Head of caudate nucleus (tissue), 42 donors: ENCODE measurements around the gene USP13.
A peak's percentile ranks its signal among the peaks of the same experiment; 100 is the strongest.
"Not testable (repeated sequence)": the region's sequence is repeated elsewhere in the genome, so short reads cannot be mapped to it uniquely, and the experiment has no call there.

Experiments used
- DNase-seq, 42 donors: peaks; one replicate each; pipeline versions ENCODE4 v3.0.0 to v3.0.0-alpha.2; 2020 to 2021; ENCODE audit warnings: mixed read lengths in 7 of 42
- intact Hi-C: fragments of 100-400 bp; cut with DNase I; formaldehyde crosslinking; loops from one replicate; pipeline ENCODE4 v1.15.0; 2022

Gene USP13, protein sequence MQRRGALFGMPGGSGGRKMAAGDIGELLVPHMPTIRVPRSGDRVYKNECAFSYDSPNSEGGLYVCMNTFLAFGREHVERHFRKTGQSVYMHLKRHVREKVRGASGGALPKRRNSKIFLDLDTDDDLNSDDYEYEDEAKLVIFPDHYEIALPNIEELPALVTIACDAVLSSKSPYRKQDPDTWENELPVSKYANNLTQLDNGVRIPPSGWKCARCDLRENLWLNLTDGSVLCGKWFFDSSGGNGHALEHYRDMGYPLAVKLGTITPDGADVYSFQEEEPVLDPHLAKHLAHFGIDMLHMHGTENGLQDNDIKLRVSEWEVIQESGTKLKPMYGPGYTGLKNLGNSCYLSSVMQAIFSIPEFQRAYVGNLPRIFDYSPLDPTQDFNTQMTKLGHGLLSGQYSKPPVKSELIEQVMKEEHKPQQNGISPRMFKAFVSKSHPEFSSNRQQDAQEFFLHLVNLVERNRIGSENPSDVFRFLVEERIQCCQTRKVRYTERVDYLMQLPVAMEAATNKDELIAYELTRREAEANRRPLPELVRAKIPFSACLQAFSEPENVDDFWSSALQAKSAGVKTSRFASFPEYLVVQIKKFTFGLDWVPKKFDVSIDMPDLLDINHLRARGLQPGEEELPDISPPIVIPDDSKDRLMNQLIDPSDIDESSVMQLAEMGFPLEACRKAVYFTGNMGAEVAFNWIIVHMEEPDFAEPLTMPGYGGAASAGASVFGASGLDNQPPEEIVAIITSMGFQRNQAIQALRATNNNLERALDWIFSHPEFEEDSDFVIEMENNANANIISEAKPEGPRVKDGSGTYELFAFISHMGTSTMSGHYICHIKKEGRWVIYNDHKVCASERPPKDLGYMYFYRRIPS

DNA sequence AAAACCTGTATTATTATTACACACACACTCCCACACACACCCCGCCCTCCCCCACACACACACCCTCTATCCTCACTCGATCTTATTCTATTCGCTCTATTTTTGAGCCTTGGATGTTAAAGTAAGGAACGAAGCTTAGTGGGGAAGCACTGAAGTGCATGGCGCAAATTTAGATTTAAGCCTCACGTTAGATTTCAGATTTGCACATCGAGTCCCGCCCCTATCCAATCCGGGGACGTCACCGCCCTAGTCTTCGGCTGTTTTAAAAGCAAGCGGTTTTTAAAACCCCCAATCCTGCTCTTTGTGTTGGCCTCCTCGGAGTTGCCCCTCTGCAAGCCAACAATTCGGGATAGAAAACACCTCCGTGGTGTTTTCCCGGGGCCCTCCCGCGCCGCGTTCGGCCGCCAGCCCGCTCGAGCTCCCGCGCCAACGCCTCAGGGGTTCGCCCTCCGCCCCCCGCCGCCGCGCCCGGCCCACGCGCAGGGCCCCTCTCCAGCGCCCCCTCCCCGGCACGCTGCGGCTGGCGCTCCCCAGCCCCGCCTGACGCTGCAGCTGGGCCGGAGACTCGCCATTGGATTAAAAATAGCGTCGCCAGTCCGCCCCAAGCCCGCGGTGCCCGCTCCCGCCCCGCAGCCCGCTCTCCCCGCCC lies at the start of gene USP13:
TSS of gene USP13 (plus strand) at position 594 of the 649 bp plus-strand sequence. CDS start 186 bp downstream, outside the sequence.
- peak; percentile 30 to 91 (median 82) for DNase-seq
- intact Hi-C loops = no loop called here

DNA sequence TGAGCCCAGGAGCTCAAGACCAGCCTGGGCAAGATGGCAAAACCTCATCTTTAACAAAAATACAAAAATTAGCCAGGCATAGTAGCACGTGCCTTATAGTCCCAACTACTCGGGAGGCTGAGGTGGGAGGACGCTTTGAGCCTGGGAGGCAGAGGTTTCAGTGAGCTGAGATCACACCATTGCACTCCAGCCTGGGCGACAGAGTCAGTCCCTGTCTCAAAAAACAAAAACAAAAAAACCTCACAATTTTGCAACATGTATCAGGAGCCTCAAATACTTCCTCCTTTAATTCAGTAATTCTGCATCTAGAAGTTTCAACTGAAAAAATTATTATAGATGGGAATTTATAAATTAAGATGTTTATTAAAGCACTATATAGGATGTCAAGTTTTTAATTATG lies 49.5 kb upstream of the USP13 start:
- intact Hi-C loops = no loop called here
- DNase-seq = no peak

DNA sequence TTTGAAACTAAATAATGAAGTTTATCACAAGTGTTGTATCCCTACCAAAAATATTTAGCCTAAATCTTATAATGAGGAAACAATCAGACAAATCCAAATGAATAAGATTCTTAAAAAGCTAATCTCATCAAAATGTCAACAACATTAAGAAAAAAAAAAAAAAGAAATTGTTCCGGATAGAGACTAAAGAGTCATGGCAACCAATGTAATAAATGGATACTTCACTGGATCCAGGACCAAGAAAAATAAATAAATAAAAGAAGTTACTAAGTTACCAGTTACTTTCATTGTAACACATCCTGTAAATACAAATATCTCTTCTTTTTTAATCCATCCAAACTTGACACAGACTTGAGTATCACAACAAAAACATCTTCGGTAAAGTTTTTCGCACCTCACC lies 49.0 kb upstream of the USP13 start:
- no peak for DNase-seq
- intact Hi-C loops = loop anchor here (2.0 kb wide), 2 partner anchors 41 to 47 kb away; partner anchors contain the start of gene ACTL6A

DNA sequence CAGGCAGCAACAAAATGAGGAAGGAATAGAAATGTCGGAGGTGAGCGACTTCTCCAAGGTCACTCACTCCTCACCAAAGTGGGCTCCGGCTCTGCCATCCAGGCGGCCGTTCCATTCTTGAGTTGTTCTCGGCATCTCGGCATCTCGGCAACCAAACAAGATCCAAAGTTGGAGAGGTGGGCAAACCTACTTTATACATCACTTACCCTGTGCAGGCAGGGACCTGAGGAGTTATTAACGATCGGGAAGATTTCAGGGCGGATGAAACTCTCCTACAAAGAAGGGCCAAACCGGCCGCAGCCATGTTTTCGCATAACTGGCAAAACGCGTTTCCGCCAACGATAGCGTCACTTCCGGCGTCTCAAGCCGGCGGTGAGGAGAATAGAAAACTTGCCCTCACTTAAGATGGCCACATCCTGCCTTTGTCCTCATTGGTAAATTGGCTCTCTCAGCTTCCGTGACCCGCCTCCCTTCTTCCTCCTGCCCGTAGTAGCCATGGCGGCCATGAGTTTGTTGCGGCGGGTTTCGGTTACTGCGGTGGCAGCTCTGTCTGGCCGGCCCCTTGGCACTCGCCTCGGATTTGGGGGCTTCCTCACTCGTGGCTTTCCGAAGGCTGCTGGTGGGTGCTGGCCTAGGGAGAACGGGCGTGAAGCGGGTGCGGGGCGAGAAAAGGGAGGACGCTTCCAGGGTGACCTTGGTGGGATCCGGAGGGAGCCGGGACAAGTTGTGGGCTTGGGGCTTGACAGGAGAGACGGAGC lies 48.3 kb upstream of the USP13 start, which contains the start of the genes MRPL47 and NDUFB5:
TSS of gene MRPL47 (minus strand) at position 318 of the 758 bp plus-strand sequence. CDS start at position 304, 14 bp downstream.
TSS of gene NDUFB5 (plus strand) at position 474 of the 758 bp plus-strand sequence. CDS start at position 496, 22 bp downstream.
- intact Hi-C loops = loop anchor here (2.0 kb wide), 2 partner anchors 42 to 46 kb away; partner anchors contain the start of gene ACTL6A

DNA sequence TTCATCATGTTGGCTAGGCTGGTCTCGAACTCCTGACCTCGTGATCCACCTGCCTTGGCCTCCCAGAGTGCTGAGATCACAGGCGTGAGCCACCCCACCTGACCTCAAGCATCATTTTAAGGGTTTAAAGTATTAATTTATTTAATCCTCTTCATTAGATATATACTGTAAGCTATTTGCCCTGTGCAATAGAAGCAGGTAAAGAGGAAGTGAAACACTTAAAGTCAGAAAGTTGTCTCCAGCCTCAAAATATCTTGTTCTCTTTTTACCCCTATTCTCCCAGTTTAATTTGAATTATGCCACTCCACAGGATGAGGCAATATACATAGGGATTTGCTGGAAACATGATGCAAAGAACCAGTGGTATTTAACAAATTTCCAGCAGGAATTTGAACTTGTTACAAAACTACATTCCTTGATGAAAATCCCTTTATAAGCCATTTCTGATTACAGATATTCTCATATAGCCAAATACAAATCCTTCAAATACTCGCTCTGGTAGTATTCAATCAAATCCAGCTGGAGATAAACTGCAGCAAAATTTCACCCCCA lies 46.2 kb upstream of the USP13 start:
- intact Hi-C loops = no loop called here
- DNase-seq = no peak

More for the DNA sequence above, 48.3 kb upstream of the USP13 start, which contains the start of the genes MRPL47 and NDUFB5:
- peak; percentile 92 to 99 (median 97) for DNase-seq

DNA sequence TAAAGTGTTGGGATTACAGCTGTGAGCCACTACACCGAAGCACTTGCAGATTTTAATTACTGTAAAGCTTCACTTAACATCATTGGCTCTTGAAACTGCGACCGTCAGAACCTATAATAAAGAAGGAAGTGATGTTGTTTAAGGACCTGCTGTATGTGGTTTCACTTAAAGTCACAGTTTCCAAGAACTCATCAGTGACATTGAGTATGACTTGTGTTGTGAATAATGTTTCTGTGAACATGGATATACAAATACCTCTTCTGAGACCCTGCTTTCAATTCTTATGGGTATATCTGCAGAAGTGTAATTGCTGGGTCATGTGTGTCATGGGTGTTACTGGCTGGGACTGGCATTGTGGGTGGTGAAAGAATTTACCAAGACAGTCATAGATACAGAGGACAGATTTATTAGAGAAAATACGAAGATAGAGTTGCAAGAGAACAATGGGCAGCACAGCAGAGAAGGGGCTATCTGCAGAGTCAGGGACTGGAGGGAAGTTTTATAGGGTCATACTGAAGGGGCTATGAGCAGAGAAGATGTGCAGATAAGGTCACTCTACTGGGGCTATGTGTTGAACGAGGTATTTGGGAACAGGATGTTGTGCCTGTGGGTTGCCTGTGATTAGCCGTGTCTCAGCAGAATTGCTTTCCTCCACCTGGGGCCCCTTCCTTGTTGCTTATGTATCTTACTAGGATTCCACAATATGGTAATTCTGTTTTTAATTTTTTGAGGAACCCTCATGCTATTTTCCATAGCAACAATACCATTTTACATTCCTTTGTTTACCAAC lies 43.7 kb upstream of the USP13 start:
- intact Hi-C loops = no loop called here
- no peak for DNase-seq

DNA sequence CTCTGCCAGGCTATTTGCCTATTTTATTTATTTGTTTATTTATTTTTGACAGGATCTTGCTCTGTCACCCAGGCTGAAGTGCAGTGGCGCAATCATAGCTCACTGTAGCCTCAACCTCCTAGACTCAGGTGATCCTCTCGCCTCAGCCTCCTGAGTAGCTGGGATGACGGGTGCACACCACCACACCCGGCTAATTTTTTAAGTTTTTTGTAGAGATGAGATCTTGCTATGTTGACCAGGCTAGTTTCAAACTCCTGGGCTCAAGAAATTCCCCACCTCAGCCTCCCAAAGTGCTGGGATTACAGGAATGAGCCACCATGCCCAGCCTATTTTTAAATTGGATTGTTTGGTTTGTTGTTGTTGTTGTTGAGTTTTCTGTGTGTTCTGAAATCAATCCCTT lies 42.8 kb upstream of the USP13 start:
- no peak for DNase-seq
- intact Hi-C loops = no loop called here

DNA sequence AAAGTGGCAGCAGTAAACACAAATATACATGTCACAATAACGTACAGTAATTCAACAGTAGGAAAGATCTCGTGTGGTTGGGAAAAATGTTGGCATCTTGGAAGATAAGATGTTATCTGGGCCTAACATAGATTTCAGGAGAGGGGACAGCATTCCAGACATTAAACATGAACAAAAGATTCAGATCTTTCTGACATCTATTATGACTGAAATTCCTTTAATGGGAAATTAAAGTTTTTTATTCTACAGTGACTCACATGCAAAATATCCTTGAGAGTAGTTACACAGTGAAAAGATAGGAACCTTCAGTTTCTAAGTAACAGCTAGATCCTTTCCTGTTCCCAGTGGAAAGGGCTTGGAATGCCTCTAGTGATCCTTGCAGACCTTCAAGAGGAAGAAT lies 39.0 kb upstream of the USP13 start:
- no peak for DNase-seq
- intact Hi-C loops = no loop called here

DNA sequence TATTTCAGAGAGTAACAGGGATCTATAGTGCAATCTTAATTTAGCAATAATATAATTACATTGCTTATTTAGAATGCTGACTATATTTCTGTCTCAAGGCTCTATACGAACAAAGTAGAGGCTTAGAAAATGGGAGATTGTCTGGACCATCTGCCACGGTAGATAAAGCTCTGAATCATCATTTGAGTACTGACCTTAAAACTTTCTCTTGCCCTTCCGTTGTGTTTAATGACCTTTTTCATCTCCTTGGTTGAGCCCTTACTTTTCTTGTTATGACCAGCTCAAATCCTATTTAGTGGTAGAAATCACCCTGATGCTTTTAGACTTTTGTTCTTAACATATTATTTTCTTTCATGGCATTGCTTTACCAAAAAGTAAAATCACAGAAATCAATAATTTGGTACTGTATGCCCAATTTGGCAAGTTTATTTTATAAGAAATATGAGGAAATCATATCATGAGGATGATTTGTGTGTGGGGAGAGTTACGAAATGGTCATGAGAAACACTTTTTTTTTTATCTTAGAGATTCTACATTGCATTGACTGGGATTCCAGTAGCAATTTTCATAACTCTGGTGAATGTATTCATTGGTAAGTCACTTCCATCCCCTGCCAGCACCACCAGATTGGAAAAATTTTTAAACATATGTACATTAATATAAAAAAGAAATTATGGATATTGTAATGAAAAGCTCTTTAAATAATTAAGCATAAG lies 37.2 kb upstream of the USP13 start:
- DNase-seq = no peak
- intact Hi-C loops = no loop called here

DNA sequence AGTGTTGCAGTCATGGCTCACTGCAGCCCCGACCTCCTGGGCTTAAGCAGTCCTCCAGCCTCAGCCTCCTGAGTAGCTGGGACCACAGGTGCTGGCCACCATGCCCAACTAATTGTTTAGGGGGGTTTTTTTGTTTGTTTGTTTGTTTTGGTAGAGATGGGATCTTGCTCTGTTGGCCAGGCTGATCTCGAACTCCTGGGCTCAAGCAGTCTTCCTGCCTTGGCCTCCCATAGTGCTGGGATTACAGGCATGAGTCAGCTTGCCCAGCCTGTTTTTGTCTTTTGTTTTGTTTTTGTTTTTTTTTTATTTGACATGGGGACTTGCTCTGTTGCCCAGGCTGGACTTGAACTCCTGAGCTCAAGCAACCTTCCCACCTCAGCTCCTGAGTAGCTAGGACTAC lies 30.8 kb upstream of the USP13 start:
- no peak for DNase-seq
- intact Hi-C loops = no loop called here

DNA sequence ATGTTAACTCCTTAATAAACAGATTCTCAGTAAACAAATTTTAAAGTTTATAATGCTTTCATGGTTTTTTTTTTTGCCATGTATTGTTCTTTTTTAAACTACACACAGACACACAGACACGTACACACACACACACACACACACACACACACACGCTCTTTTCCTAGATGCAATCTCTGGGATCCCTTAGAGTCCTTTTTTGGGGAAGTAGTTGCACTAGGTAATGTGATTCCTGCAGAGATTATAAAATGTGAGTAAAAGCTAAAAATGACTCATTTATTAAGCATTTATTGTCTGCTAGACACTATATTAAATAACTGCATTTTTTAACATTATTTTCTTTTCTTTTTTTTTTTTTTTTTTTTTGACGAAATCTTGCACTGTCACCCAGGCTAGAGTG lies 28.4 kb upstream of the USP13 start:
- intact Hi-C loops = no loop called here
- DNase-seq = no peak

DNA sequence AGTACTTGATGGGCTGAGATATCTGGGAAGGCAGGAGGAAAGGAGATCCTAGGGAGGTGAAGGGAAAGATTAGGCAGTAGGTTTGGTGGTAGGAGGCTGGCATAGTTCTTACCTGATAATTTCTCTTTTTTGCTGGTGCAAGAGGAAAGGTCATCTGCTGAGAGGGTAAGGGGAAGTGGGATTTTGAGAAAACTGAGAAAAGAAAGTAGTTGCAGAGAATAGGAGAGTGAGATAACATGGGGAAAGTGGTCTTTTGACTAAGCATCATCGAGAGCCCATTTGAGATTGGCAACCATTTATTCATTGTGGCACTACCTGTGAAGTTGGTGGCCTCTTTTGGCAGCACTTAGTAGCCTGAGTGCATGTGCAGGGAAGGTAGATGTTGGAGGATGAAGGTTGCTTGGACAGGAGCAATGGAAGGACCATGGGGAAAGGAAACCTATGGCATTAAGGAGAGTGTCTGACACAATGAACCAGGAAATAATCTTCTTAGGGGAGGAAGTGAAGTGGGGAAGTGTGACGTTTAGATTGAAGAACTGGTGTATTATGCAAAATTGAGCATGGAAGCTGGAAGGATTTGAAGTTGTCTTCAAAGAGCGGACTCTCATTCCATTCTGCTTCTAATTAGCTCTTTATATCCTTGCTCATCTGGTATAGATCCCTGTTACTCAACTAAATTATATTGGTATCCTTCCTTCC lies 21.9 kb upstream of the USP13 start:
- no peak for DNase-seq

DNA sequence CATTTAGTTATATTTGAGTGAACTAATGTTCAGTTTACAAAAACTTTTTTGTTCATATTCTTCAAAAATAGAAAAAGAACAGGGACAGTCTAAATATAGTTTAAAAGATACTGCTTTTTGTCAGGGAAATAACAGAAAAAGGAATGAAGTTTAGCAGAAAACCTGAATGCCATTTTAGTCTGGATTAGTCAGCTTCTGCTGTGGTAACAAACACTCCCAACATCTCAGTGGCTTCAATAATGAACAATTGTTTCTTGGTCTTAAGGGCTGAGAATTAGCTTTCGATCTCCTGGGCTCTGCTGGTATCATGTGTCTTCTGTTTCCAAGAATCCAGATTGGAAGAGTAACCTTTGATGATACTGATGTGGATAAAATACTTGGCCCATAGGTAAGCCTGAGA lies 12.4 kb upstream of the USP13 start:
- intact Hi-C loops = no loop called here
- no peak for DNase-seq

More for the DNA sequence above, 21.9 kb upstream of the USP13 start:
- intact Hi-C loops = no loop called here

DNA sequence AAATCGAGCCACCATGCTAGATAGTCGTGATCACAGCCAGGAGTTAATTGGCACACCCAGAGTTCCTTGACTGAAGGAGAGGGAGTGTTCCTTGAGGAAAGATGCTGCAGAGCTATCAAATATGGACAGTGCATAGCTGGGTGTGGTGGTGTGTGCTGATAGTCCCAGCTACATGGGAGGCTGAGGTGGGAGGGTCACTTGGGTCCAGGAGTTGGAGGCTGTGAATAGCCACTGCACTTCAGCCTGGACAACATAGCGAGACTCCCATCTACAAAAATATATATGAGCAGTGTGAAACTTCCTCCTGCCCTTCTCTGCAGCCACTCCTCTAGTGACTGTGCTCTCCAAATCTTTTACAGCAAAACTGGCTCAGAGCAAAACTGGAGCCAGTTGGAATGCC lies 10.0 kb upstream of the USP13 start:
- DNase-seq = no peak
- intact Hi-C loops = no loop called here

DNA sequence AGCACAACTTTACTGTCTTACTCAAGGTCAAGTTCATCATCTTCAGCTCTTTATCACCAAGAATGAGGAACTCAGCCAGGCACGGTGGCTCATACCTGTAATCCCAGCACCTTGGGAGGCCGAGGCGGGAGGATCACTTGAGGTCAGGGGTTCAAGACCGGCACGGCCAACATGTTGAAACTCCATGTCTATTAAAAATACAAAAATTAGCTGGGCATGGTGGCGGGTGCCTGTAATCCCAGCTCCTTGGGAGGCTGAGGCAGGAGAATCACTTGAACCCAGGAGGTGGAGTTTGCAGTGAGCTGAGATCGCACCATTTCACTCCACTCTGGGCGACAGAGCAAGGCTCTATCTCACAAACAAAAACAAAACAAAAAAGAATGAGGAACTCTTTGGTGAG lies 9.0 kb upstream of the USP13 start:
- intact Hi-C loops, DNase-seq: not testable (repeated sequence)

DNA sequence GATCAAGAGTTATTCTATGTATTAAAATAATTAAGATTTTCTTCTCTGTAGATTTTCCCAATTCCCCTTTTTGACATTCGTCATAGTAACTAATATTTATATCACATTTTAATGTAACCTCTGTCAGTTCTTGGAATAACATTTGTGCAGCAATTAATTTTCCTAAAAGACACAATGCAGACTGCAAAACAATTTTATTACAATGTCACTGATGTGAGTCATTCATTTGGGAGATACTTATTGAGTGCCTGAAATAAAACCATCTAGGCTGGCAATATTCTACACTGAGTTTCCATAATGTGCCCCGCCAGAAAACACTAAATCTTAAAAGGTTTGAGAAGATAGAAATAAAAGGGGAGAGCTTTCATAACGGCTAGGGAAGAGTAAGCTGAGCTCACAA lies 6.7 kb upstream of the USP13 start:
- no peak for DNase-seq
- intact Hi-C loops = no loop called here
